Endodermal cell (in vitro differentiated cells): ENCODE measurements around the gene MTA3. TPM values are rescaled to one million over a fixed set of nuclear protein-coding genes. Genes with fewer than 3 reads are reported as not detected.

Source experiments
- DNase-seq: peaks from one replicate; pipeline ENCODE4 v3.0.0-alpha.2; 2017
- H3K27ac ChIP-seq: 2 replicates; pipeline ENCODE4 v1.5.1; 2013; ENCODE audit warnings: mild to moderate bottlenecking, low read depth, low read length, moderate library complexity
- H3K27me3 ChIP-seq: 2 replicates; pipeline ENCODE4 v1.6.1; 2013; ENCODE audit warnings: mild to moderate bottlenecking, low read length, moderate library complexity; ENCODE audit not compliant: insufficient read depth, control insufficient read depth, poor library complexity, severe bottlenecking
- H3K36me3 ChIP-seq: 2 replicates; pipeline ENCODE4 v1.7.0; 2013; ENCODE audit warnings: mild to moderate bottlenecking, low read length, moderate library complexity; ENCODE audit not compliant: control insufficient read depth, insufficient read depth
- H3K4me1 ChIP-seq: one replicate; pipeline ENCODE4 v1.7.0; 2013; ENCODE audit warnings: low read length; ENCODE audit not compliant: control insufficient read depth, insufficient read depth
- H3K4me3 ChIP-seq: 2 replicates; pipeline ENCODE4 v1.5.1; 2013; ENCODE audit warnings: mild to moderate bottlenecking, low read length, moderate library complexity
- H3K9ac ChIP-seq: 2 replicates; pipeline ENCODE4 v1.6.1; 2013; ENCODE audit warnings: mild to moderate bottlenecking, low read length, moderate library complexity; ENCODE audit not compliant: poor library complexity, severe bottlenecking; ENCODE audit errors: extremely low read depth
- H3K9me3 ChIP-seq: 2 replicates; pipeline ENCODE4 v1.6.1; 2013; ENCODE audit warnings: mild to moderate bottlenecking, low read length, moderate library complexity; ENCODE audit not compliant: control insufficient read depth
- H3K27ac Mint-ChIP-seq: 2 replicates; pipeline ENCODE4 v1.8.0; 2020; ENCODE audit warnings: mixed read lengths
- H3K27me3 Mint-ChIP-seq: 2 replicates; pipeline ENCODE4 v1.8.0; 2021; ENCODE audit warnings: mild to moderate bottlenecking, mixed read lengths; ENCODE audit not compliant: insufficient read depth
- H3K36me3 Mint-ChIP-seq: 2 replicates; pipeline ENCODE4 v1.8.0; 2020; ENCODE audit warnings: low read depth, mixed read lengths
- H3K4me1 Mint-ChIP-seq: 2 replicates; pipeline ENCODE4 v1.8.0; 2020; ENCODE audit warnings: mixed read lengths
- H3K4me3 Mint-ChIP-seq: 2 replicates; pipeline ENCODE4 v1.8.0; 2020; ENCODE audit warnings: mild to moderate bottlenecking, moderate library complexity, mixed read lengths
- H3K9me3 Mint-ChIP-seq: 2 replicates; pipeline ENCODE4 v1.8.0; 2020; ENCODE audit warnings: mild to moderate bottlenecking, mixed read lengths
- CTCF ChIP-seq: fragments of 200-600 bp; sonication (generic); conservative IDR thresholded peaks from 2 replicates; pipeline ENCODE4 v1.5.0; 2021; ENCODE audit warnings: antibody characterized with exemption, mild to moderate bottlenecking
- WGBS, 2 experiments: methylation state at CpG; one replicate each; pipeline versions ENCODE4 v1.1.5 to v1.1.7; 2013; ENCODE audit warnings: missing lambda C conversion rate in 2 of 2, mixed read lengths in 1 of 2; ENCODE audit not compliant: insufficient coverage in 1 of 2, insufficient read length in 1 of 2; 5-methylcytosine and 5-hydroxymethylcytosine counted together
- total RNA-seq, 2 donors: library from RNA; stranded (reverse); fragmentation: NEBNext Ultra II Directional in 1 of 2; extraction: Animal tissue kit (Norgen Biotek cat#: 25700) in 1 of 2; gene quantifications; 2 replicates in 1 of 2; 3 replicates in 1 of 2; pipeline ENCODE4 v1.2.1, GENCODE V29; 2021

The MTA3 gene
- total RNA-seq, 2 donors from 2014 or later: 138 to 154 TPM

GRCh38 chr2:42755191-42755880, 186.9 kb downstream of the MTA3 start:
- Histone ChIP-seq H3K9ac (no peak overlapping the region), H3K9me3 (no peaks in the 10 kb centered on the region), H3K27me3 (no peaks in the 10 kb centered on the region), H3K36me3 (peaks cover 3% of the 10 kb centered on the region), H3K4me1 (no peaks in the 10 kb centered on the region), H3K4me3 (no peak overlapping the region), H3K27ac (peak overlapping the region; percentile 11)
- no peaks in the 10 kb centered on the region for H3K27me3 Mint-ChIP-seq
- no peak for DNase-seq
- H3K9me3 Mint-ChIP-seq: no peaks in the 10 kb centered on the region
- 89 to 91% methylated on average over 12 to 14 of the region's 14 CpGs for WGBS, 2 experiments
- peaks cover 17% of the 10 kb centered on the region for H3K36me3 Mint-ChIP-seq
- no peak overlapping the region for H3K27ac Mint-ChIP-seq
- no peak overlapping the region for H3K4me3 Mint-ChIP-seq
- no peak for TF ChIP-seq CTCF
- H3K4me1 Mint-ChIP-seq: peaks cover 6% of the 10 kb centered on the region

GRCh38 chr2:42756150-42756775, 187.8 kb downstream of the MTA3 start:
- DNase-seq: no peak
- H3K4me3 Mint-ChIP-seq: no peak overlapping the region
- no peaks in the 10 kb centered on the region for H3K4me1 ChIP-seq
- H3K27me3 Mint-ChIP-seq: no peaks in the 10 kb centered on the region
- no peaks in the 10 kb centered on the region for H3K9me3 Mint-ChIP-seq
- TF ChIP-seq CTCF: no peak
- peaks cover 16% of the 10 kb centered on the region for H3K36me3 Mint-ChIP-seq
- H3K9me3 ChIP-seq: no peaks in the 10 kb centered on the region
- H3K9ac ChIP-seq: no peak overlapping the region
- H3K4me3 ChIP-seq: no peak overlapping the region
- peaks cover 6% of the 10 kb centered on the region for H3K4me1 Mint-ChIP-seq
- no peak overlapping the region for H3K27ac ChIP-seq
- H3K27me3 ChIP-seq: no peaks in the 10 kb centered on the region
- H3K36me3 ChIP-seq: peaks cover 3% of the 10 kb centered on the region
- H3K27ac Mint-ChIP-seq: no peak overlapping the region
- WGBS, 2 experiments: 84 to 88% methylated on average over 6 to 10 of the region's 10 CpGs

- no peak overlapping the region for H3K4me3 ChIP-seq
- Mint-ChIP-seq H3K36me3 (peaks cover 14% of the 10 kb centered on the region), H3K9me3 (no peaks in the 10 kb centered on the region), H3K4me1 (peaks cover 6% of the 10 kb centered on the region), H3K4me3 (no peak overlapping the region), H3K27me3 (no peaks in the 10 kb centered on the region), H3K27ac (no peak overlapping the region)
- DNase-seq: no peak
- no peak overlapping the region for H3K27ac ChIP-seq
- WGBS, 2 experiments: 95 to 96% methylated on average over 5 to 6 of the region's 6 CpGs
- H3K9me3 ChIP-seq: no peaks in the 10 kb centered on the region
- no peak overlapping the region for H3K9ac ChIP-seq
- peaks cover 3% of the 10 kb centered on the region for H3K36me3 ChIP-seq
- TF ChIP-seq CTCF: no peak
- H3K27me3 ChIP-seq: no peaks in the 10 kb centered on the region
- H3K4me1 ChIP-seq: no peaks in the 10 kb centered on the region
Measured at GRCh38 chr2:42756966-42757513, 188.6 kb downstream of the MTA3 start.
